ENCODE results near the gene GIT1. TPM values are rescaled to one million over a fixed set of nuclear protein-coding genes. Genes with fewer than 3 reads are reported as not detected.

GIT1 gene
- total RNA-seq, 1 donor from 2014 or later, result 53.1 TPM

DNA sequence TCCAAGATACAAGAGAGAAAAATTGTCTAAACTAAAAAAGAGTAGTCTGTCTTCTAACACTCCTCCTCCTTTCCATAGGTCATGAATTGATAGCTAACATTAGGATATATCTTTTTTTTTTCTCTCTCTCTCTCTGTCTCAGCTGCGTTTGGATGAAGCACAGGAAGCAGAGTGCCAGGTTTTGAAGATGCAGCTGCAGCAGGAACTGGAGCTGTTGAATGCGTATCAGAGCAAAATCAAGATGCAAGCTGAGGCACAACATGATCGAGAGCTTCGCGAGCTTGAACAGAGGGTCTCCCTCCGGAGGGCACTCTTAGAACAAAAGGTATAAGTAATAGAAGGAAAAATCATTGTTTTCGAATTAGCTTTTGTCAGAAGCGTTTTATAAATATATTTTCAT, 55.5 kb downstream of the GIT1 start:
- DNase-seq (no peak), ATAC-seq (no peak)
- no peaks in the 10 kb centered on the region for H3K27me3 ChIP-seq (ENCODE audit: low read depth)
- intact Hi-C loops (cut with DNase I), result loop anchor here (10.0 kb wide), 1 partner anchor 169 kb away; no protein-coding TSS in a partner anchor
- no peak overlapping the region for H3K27ac ChIP-seq
- H3K4me1 ChIP-seq, result no peaks in the 10 kb centered on the region
- H3K9me3 ChIP-seq, result no peaks in the 10 kb centered on the region
- no peak overlapping the region for H3K4me3 ChIP-seq
- H3K36me3 ChIP-seq, result peaks cover 77% of the 10 kb centered on the region
- TF ChIP-seq, protein P1, sequence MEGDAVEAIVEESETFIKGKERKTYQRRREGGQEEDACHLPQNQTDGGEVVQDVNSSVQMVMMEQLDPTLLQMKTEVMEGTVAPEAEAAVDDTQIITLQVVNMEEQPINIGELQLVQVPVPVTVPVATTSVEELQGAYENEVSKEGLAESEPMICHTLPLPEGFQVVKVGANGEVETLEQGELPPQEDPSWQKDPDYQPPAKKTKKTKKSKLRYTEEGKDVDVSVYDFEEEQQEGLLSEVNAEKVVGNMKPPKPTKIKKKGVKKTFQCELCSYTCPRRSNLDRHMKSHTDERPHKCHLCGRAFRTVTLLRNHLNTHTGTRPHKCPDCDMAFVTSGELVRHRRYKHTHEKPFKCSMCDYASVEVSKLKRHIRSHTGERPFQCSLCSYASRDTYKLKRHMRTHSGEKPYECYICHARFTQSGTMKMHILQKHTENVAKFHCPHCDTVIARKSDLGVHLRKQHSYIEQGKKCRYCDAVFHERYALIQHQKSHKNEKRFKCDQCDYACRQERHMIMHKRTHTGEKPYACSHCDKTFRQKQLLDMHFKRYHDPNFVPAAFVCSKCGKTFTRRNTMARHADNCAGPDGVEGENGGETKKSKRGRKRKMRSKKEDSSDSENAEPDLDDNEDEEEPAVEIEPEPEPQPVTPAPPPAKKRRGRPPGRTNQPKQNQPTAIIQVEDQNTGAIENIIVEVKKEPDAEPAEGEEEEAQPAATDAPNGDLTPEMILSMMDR (IDR thresholded peaks at IDR 0.05), result no peak

DNA sequence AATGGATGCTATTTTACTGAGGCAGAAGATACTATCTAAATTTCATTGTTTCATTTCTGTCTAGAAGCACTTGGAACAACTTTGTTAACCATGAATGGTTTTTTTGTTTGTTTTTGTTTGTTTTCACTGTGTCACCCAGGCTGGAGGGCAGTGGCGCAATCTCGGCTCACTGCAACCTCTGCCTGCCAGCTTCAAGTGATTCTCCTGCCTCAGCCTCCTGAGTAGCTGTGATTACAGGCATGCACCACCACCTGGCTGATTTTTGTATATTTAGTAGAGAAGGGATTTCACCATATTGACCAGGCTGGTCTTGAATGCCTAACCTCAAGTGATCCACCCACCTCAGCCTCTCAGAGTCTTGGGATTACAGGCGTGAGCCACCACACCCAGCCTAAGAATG, 63.1 kb downstream of the GIT1 start:
- DNase-seq (no peak), ATAC-seq (no peak)
- intact Hi-C loops (cut with DNase I), result no loop called here
- Histone ChIP-seq H3K27ac (no peak overlapping the region), H3K27me3 (ENCODE audit: low read depth) (no peaks in the 10 kb centered on the region), H3K9me3 (no peaks in the 10 kb centered on the region), H3K36me3 (peaks cover 96% of the 10 kb centered on the region), H3K4me3 (no peak overlapping the region), H3K4me1 (no peaks in the 10 kb centered on the region)
- TF ChIP-seq, protein P1 (IDR thresholded peaks at IDR 0.05), result no peak

DNA sequence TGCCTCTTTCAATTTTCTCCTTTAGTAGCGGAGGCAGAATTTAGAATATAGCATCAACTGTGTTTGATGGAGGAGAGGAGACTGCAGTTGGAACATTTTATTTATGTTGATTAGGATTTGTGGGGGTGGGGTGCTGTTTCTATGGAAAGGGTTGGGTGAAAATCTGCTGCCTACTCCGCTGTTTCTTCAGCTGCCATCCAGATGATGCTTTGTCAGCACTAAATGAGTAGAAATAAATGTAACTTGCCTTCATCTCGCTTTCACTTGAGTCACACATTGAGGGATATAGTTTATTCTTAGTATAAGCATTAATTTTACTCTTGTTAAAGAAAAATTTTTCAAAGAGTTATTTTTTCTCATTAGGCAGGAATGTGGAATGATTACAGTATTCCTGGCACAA, 64.8 kb downstream of the GIT1 start:
- Histone ChIP-seq H3K36me3 (peaks cover 99% of the 10 kb centered on the region), H3K4me3 (no peak overlapping the region), H3K4me1 (no peaks in the 10 kb centered on the region), H3K27ac (no peak overlapping the region), H3K9me3 (no peaks in the 10 kb centered on the region), H3K27me3 (ENCODE audit: low read depth) (no peaks in the 10 kb centered on the region)
- no peak for DNase-seq
- no peak for ATAC-seq
- TF ChIP-seq, protein P1 (IDR thresholded peaks at IDR 0.05), result no peak
- intact Hi-C loops (cut with DNase I), result no loop called here

Other genes starting within 250 kb of the GIT1 start
- 70.6 TPM for gene TAOK1, start 199.3 kb downstream of the GIT1 start, total RNA-seq
- 14.3 TPM for gene ABHD15, start 22.6 kb downstream of the GIT1 start, total RNA-seq
- gene TP53I13, start 20.9 kb downstream of the GIT1 start, total RNA-seq, result 62.7 TPM
- 6.6 TPM for gene ANKRD13B, start 3.5 kb upstream of the GIT1 start, total RNA-seq
- 6.6 TPM for gene CORO6, start 33.3 kb upstream of the GIT1 start, total RNA-seq

Data from lower lobe of right lung (tissue), 2 donors.